HepG2 (cell line): ENCODE results near the gene ERCC2. TPM values are rescaled to one million over a fixed set of nuclear protein-coding genes. Genes with fewer than 3 reads are reported as not detected.

Experiments used
- ATAC-seq: fragments of 200-7000 bp; cut with Tn5 transposase; 3 replicates; pipeline ENCODE4 v1.9.1; 2020; ENCODE audit warnings: mild to moderate bottlenecking, moderate library complexity
- BruUV-seq: library from RNA; stranded (reverse); fragments of 400-500 nt; replicated peaks from 2 replicates; lab custom pipeline; 2021; lab: Mats Ljungman, UMichigan
- CTCF ChIA-PET: fragments of 300-600 bp; formaldehyde crosslinking; extraction: SDS; loops from one replicate; lab custom pipeline; 2021; ENCODE audit warnings: low total read pairs, inconsistent platforms, low intra/inter-chr PET ratio; lab: Yijun Ruan, JAX
- POLR2A ChIA-PET: fragments of 350-600 bp; sonication (Branson Sonifier 250); formaldehyde crosslinking; loops from one replicate; lab custom pipeline; 2020; ENCODE audit warnings: antibody characterized with exemption, inconsistent platforms; lab: Yijun Ruan, JAX
- DNase-seq: peaks from one replicate; pipeline ENCODE4 v3.0.0-alpha.2; 2015; ENCODE audit warnings: low spot score
- FAIRE-seq: peaks from 3 replicates; lab custom pipeline; 2011; peaks lifted over from hg19 to GRCh38; lab: Jason Lieb, UNC
- H2AFZ ChIP-seq: one replicate; pipeline ENCODE4 v1.6.1; 2011; ENCODE audit warnings: low read length, inconsistent platforms
- H3K27ac ChIP-seq: fragments of 300-600 bp; 3 replicates; pipeline ENCODE4 v1.8.0; 2011; ENCODE audit warnings: mixed run types, mild to moderate bottlenecking, mixed read lengths, low read length, inconsistent platforms; ENCODE audit not compliant: insufficient read depth; ENCODE audit errors: extremely low read length
- H3K27me3 ChIP-seq, 2 experiments: fragments of 200-600 bp in 1 of 2; 2 replicates in 1 of 2; 3 replicates in 1 of 2; pipeline versions ENCODE4 v1.6.0 to v1.8.0; 2011; ENCODE audit warnings: low read length in 2 of 2, mild to moderate bottlenecking in 2 of 2, moderate library complexity in 2 of 2, inconsistent platforms in 1 of 2; ENCODE audit not compliant: insufficient read depth in 2 of 2, control insufficient read depth in 1 of 2
- H3K36me3 ChIP-seq, 2 experiments: fragments of 200-600 bp in 1 of 2; replicated peaks in 1 of 2; 2 replicates in 1 of 2; 3 replicates in 1 of 2; pipeline versions ENCODE4 v1.5.1 to v1.8.0; 2011; ENCODE audit warnings: low read length in 2 of 2, inconsistent platforms in 1 of 2; ENCODE audit not compliant: insufficient read depth in 2 of 2, control insufficient read depth in 1 of 2
- H3K4me1 ChIP-seq: 2 replicates; pipeline ENCODE4 v1.5.1; 2012; ENCODE audit warnings: low read length, inconsistent platforms; ENCODE audit not compliant: insufficient read depth
- H3K4me2 ChIP-seq: 2 replicates; pipeline ENCODE4 v1.6.0; 2011; ENCODE audit warnings: low read depth, low read length, inconsistent platforms
- H3K4me3 ChIP-seq, 3 experiments: fragments of 200-600 bp in 1 of 3; sonication (generic), shearing (Covaris generic) in 1 of 3; replicated peaks in 1 of 3; 2 replicates each; pipeline ENCODE4 v1.5.1; 2011 to 2016; ENCODE audit warnings: low read length in 3 of 3, inconsistent platforms in 2 of 3, low read depth in 2 of 3, mild to moderate bottlenecking in 2 of 3, control low read depth in 1 of 3, mixed read lengths in 1 of 3; ENCODE audit not compliant: insufficient read depth in 1 of 3
- H3K79me2 ChIP-seq: one replicate; pipeline ENCODE4 v1.6.1; 2011; ENCODE audit warnings: low read length, inconsistent platforms; ENCODE audit not compliant: insufficient read depth
- H3K9ac ChIP-seq: 2 replicates; pipeline ENCODE4 v1.6.0; 2011; ENCODE audit warnings: mild to moderate bottlenecking, low read depth, low read length, inconsistent platforms; ENCODE audit not compliant: insufficient read depth
- H3K9me3 ChIP-seq: 2 replicates; pipeline ENCODE4 v1.5.1; 2012; ENCODE audit warnings: mild to moderate bottlenecking, low read length
- H4K20me1 ChIP-seq: 2 replicates; pipeline ENCODE4 v1.6.0; 2011; ENCODE audit warnings: inconsistent platforms, mild to moderate bottlenecking, low read length, moderate library complexity; ENCODE audit not compliant: insufficient read depth
- CHCHD3 ChIP-seq: sonication (generic); formaldehyde crosslinking; IDR thresholded peaks from 2 replicates; pipeline ENCODE4 v1.8.0; 2022; ENCODE audit warnings: mild to moderate bottlenecking, missing genetic modification reagents, moderate library complexity
- FOXC1 ChIP-seq: sonication (generic); formaldehyde crosslinking; IDR thresholded peaks from 2 replicates; pipeline ENCODE4 v1.8.0; 2022; ENCODE audit warnings: mild to moderate bottlenecking, missing genetic modification reagents, borderline replicate concordance
- HNRNPLL ChIP-seq: fragments of 200-400 bp; formaldehyde crosslinking; IDR thresholded peaks from 2 replicates; pipeline ENCODE4 v1.6.1; 2017; ENCODE audit warnings: mild to moderate bottlenecking, low read depth, low read length; ENCODE audit not compliant: poor library complexity, severe bottlenecking
- HOXA9 ChIP-seq: sonication (generic); formaldehyde crosslinking; IDR thresholded peaks from 2 replicates; pipeline ENCODE4 v1.8.1; 2022; ENCODE audit warnings: missing genetic modification reagents, mild to moderate bottlenecking, moderate library complexity, borderline replicate concordance
- MIER3 ChIP-seq: IDR thresholded peaks from 2 replicates; pipeline ENCODE4 v1.6.1; 2016; ENCODE audit warnings: missing compliant biosample characterization, borderline replicate concordance
- RELA ChIP-seq: sonication (generic); formaldehyde crosslinking; IDR thresholded peaks from 2 replicates; pipeline ENCODE4 v1.4.0; 2020; ENCODE audit warnings: missing genetic modification reagents
- STAG1 ChIP-seq: sonication (generic); formaldehyde crosslinking; IDR thresholded peaks from 2 replicates; pipeline ENCODE4 v1.4.0; 2020; ENCODE audit warnings: missing genetic modification reagents
- TEAD3 ChIP-seq: optimal IDR thresholded peaks from 2 replicates; pipeline ENCODE3; 2016; ENCODE audit warnings: borderline replicate concordance
- WGBS: methylation state at CpG from one replicate; pipeline ENCODE4 v1.1.6; 2017; ENCODE audit warnings: low lambda C conversion rate; 5-methylcytosine and 5-hydroxymethylcytosine counted together
- in situ Hi-C: cut with HindIII; loops from 2 replicates; pipeline ENCODE4 v1.10.0; 2017; ENCODE audit warnings: low pct_unique_long_range_greater_than_20kb; ENCODE audit not compliant: extremely low pct_ligation_motif_present
- intact Hi-C: fragments of 100-400 bp; cut with micrococcal nuclease; formaldehyde crosslinking; loops from one replicate; pipeline ENCODE4 v1.10.0; 2022; ENCODE audit not compliant: unreplicated experiment
- polyA plus RNA-seq, 8 experiments: library from polyadenylated mRNA; depleted of rRNA in 3 of 8; stranded (reverse) in 7 of 8; unstranded in 1 of 8; fragments of >200 nt; fragmentation: Illumina TruSeq in 4 of 8; extraction: Trizol in 4 of 8; gene quantifications; 2 replicates each; pipeline versions ENCODE4 v1.2.1 to v1.2.3, GENCODE V29; 2011 to 2016; ENCODE audit warnings: low read depth in 4 of 8, missing spikeins in 1 of 8, mixed read lengths in 1 of 8; ENCODE audit not compliant: insufficient read depth in 1 of 8
- total RNA-seq, 5 experiments: library from RNA; depleted of rRNA; stranded (reverse); fragments of >200 nt; fragmentation: Illumina TruSeq; extraction: Trizol; gene quantifications; 2 replicates each; pipeline ENCODE4 v1.2.3, GENCODE V29; 2016; ENCODE audit warnings: low read depth in 1 of 5

The ERCC2 gene
- total and polyA plus RNA-seq, 2 of the 13 experiments (the other 11 are each of a cell fraction or from before 2014, with no cell fraction given), result 25.4 to 49.2 TPM

DNA sequence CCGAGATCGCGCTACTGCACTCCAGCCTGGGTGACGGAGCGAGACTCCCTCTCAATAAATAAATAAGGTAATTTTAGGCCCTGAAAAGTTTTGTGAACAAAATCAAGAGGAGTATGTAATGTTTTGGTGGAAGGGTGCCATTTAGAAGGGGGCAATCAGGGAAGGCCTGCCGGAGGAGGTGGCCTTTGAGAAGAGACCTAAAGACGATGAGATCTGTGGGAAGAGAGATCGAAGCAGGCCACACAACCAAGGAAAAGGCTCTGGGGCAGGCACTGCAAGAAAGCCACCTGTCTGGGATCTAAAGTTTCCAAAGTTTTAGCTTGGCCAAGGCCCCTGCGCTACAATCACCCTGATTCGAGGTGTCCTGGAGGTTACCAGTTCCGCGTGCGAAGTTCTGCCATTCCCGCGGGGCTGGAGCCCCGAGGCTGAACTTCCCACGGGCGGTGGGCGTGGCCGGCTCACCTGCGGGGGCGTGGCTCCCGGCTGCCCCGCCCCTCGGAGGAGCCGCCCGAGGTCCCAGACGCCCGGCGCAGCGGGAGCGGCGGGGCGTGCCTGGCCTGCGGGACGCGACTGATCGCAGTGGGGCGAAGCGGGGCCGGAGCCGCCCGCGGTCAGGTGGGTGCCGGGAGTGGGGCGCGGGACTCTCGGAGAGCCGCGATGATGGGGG is 30.0 kb downstream of the ERCC2 start, which contains the start of gene KLC3 (continued):
- TF ChIP-seq HOXA9 (CRISPR knock-in tag) (no peak), CHCHD3 (CRISPR knock-in tag) (no peak), RELA (CRISPR knock-in tag) (no peak), TEAD3 (no peak), HNRNPLL (peak; percentile 22), STAG1 (CRISPR knock-in tag) (no peak)

DNA sequence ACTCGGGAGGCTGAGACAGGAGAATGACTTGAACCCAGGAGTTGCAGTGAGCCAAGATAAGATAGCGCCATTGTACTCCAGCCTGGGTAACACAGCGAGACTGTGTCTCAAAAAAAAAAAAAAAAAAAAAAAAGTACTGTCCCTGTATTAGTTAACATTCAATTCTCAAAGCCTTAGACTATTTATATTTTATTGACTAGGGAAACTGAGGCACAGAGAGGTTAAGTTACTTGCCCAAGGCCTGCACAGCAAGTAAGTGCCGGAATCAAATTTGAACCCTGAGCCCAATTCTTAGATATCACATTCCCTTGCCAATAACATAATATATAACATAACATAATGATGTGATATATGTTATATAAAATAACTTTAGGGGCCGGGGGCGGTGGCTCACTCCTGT is 30.7 kb downstream of the ERCC2 start:
- no peaks in the 10 kb centered on the region for H3K9me3 ChIP-seq
- ATAC-seq, result no peak
- no peak for FAIRE-seq
- no peak overlapping the region for H3K4me2 ChIP-seq
- no peak overlapping the region for H3K27ac ChIP-seq
- no peak for DNase-seq
- 63% methylated on average over 6 of the region's 6 CpGs for WGBS
- no TSS peak for BruUV-seq
- TF ChIP-seq MIER3 (no peak), FOXC1 (CRISPR knock-in tag) (no peak)
- H3K4me3 ChIP-seq, result no peak overlapping the region
- in situ Hi-C loops, result loop anchor here (5.0 to 10.0 kb wide), 2 partner anchors 87 to 135 kb away; partner anchors contain the start of gene MARK4
- no peak overlapping the region for H2AFZ ChIP-seq
- no peaks in the 10 kb centered on the region for H4K20me1 ChIP-seq
- intact Hi-C loops, result loop anchor here (2.0 kb wide), 2 partner anchors 89 to 175 kb away; partner anchors contain the start of gene MARK4
- H3K36me3 ChIP-seq, result no peaks in the 10 kb centered on the region
- H3K4me1 ChIP-seq, result peaks cover 25% of the 10 kb centered on the region
- H3K79me2 ChIP-seq, result no peaks in the 10 kb centered on the region
- H3K9ac ChIP-seq, result no peak overlapping the region
- peaks cover 9 to 39% of the 10 kb centered on the region in 2 experiments; a peak in 4 of 5 replicates for H3K27me3 ChIP-seq
- ChIA-PET POLR2A (no interaction called here), CTCF (interaction anchor here (2.9 kb wide), 1 partner anchor 139 kb away, joined by 18 read pairs; no protein-coding TSS in a partner anchor)
